Activated naive CD8-positive, alpha-beta T cell (primary cell): ENCODE data around the gene LIG1.

ENCODE experiments used
- H3K27ac Mint-ChIP-seq: one replicate; pipeline ENCODE4 v1.8.0; 2021; ENCODE audit warnings: mixed read lengths
- H3K27me3 Mint-ChIP-seq: one replicate; pipeline ENCODE4 v1.8.0; 2021; ENCODE audit warnings: mixed read lengths
- H3K36me3 Mint-ChIP-seq: one replicate; pipeline ENCODE4 v1.8.0; 2021; ENCODE audit warnings: mixed read lengths
- H3K4me1 Mint-ChIP-seq: one replicate; pipeline ENCODE4 v1.8.0; 2021; ENCODE audit warnings: low read depth, mixed read lengths
- H3K4me3 Mint-ChIP-seq: one replicate; pipeline ENCODE4 v1.8.0; 2021; ENCODE audit warnings: mild to moderate bottlenecking, mixed read lengths
- H3K9me3 Mint-ChIP-seq: one replicate; pipeline ENCODE4 v1.8.0; 2021; ENCODE audit warnings: low read depth, mixed read lengths

LIG1 gene

GRCh38 chr19:48158210-48158790, 11.8 kb downstream of the LIG1 start:
- H3K36me3 Mint-ChIP-seq: peaks cover 9% of the 10 kb centered on the region

GRCh38 chr19:48154003-48154402, 16.1 kb downstream of the LIG1 start:
- H3K36me3 Mint-ChIP-seq: peaks cover 5% of the 10 kb centered on the region
- H3K27me3 Mint-ChIP-seq: no peaks in the 10 kb centered on the region
- H3K4me3 Mint-ChIP-seq: no peak overlapping the region
- H3K27ac Mint-ChIP-seq: no peak overlapping the region
- H3K9me3 Mint-ChIP-seq: no peaks in the 10 kb centered on the region
- H3K4me1 Mint-ChIP-seq: no peaks in the 10 kb centered on the region

More at GRCh38 chr19:48158210-48158790, 11.8 kb downstream of the LIG1 start:
- Mint-ChIP-seq H3K27me3 (no peaks in the 10 kb centered on the region), H3K4me1 (no peaks in the 10 kb centered on the region), H3K27ac (no peak overlapping the region), H3K4me3 (no peak overlapping the region), H3K9me3 (no peaks in the 10 kb centered on the region)

DNA sequence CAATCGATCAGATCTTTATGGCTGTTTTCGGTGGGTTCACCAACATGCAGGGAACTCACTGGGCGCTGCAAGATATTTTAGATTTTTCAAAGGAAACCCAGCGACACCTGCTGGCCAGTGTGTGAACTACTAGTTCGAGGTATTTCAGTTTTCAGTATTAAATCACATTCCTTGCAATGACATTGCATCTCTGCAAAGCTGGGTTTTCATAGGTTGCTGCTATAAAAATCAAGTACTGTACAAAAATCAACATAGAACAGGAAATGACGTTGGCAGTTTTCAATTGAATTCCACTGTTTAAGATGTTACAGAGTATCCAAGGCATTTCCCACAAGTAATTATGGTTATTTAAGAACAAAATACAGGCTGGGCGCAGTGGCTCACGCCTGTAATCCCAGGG, 17.6 kb downstream of the LIG1 start:
- no peaks in the 10 kb centered on the region for H3K9me3 Mint-ChIP-seq
- H3K27me3 Mint-ChIP-seq: no peaks in the 10 kb centered on the region
- H3K27ac Mint-ChIP-seq: no peak overlapping the region
- H3K36me3 Mint-ChIP-seq: peaks cover 7% of the 10 kb centered on the region
- no peak overlapping the region for H3K4me3 Mint-ChIP-seq
- no peaks in the 10 kb centered on the region for H3K4me1 Mint-ChIP-seq

DNA sequence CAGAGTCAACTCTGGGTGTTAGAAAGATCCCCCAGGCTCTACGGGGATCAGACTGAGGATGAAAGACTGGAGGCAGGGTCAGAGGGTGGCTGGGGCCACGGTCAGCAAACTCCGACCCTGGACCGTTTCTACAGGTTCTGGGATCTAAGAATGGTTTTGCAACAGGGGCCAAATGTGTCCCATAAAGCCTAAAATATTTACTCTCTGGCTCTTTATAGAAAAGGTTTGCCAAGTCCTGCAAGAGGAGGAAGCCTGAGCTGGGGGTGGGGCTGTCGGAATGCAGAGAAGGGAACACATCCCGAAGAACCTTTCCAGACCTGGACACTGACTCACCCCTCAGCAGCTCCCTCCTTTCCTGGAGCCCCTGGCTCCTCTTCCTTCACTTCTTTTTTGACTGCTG, 20.7 kb downstream of the LIG1 start:
- Mint-ChIP-seq H3K27me3 (no peaks in the 10 kb centered on the region), H3K4me1 (no peaks in the 10 kb centered on the region), H3K36me3 (peaks cover 8% of the 10 kb centered on the region), H3K4me3 (no peak overlapping the region), H3K27ac (no peak overlapping the region), H3K9me3 (no peaks in the 10 kb centered on the region)

DNA sequence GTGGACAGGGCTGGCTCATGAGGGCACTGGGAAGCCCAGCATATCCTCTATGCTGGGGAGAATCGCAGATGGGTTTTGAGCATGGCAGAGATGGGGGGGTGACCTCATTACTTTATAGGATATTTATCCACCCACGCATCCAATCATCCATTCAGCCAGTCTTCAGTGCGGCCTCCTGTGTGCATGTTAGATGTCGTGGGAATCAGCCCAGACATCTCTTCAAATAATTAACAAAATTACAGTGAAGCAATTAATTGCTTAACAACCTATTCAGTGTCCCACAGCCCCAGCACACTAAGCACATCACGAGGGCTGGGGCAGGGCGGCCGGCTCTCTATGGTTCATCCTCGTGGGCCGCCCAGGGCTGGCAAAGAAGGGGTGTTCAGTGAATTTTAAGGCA, 21.6 kb downstream of the LIG1 start:
- Mint-ChIP-seq H3K27ac (no peak overlapping the region), H3K36me3 (peaks cover 12% of the 10 kb centered on the region), H3K4me3 (no peak overlapping the region), H3K9me3 (no peaks in the 10 kb centered on the region), H3K4me1 (no peaks in the 10 kb centered on the region), H3K27me3 (no peaks in the 10 kb centered on the region)

- Mint-ChIP-seq H3K27ac (no peak overlapping the region), H3K36me3 (peaks cover 15% of the 10 kb centered on the region), H3K27me3 (no peaks in the 10 kb centered on the region), H3K9me3 (no peaks in the 10 kb centered on the region), H3K4me3 (no peak overlapping the region), H3K4me1 (no peaks in the 10 kb centered on the region)
Measured at GRCh38 chr19:48147597-48148175, 22.5 kb downstream of the LIG1 start.

DNA sequence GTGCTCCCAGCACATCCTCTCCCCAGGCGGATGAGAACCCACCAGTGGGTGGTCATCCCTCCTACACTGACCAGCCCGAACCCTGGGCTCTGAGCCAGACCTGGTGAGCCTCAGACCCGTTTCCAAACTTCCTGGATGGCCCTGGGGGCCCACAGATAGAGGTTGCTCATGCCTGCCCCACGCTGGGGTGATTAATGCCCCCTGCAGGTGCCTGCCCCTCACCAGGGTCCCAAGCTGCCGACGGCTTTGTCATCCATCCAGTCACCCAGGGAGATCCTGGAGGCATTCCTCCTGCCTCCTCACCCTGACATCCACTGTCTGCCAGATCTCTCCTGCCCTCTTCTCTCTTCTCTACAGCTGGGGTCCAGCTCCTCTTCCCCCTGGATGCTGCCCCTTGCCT, 31.1 kb downstream of the LIG1 start:
- Mint-ChIP-seq H3K27ac (no peak overlapping the region), H3K4me3 (no peak overlapping the region), H3K36me3 (peaks cover 10% of the 10 kb centered on the region), H3K9me3 (no peaks in the 10 kb centered on the region), H3K27me3 (no peaks in the 10 kb centered on the region), H3K4me1 (no peaks in the 10 kb centered on the region)

DNA sequence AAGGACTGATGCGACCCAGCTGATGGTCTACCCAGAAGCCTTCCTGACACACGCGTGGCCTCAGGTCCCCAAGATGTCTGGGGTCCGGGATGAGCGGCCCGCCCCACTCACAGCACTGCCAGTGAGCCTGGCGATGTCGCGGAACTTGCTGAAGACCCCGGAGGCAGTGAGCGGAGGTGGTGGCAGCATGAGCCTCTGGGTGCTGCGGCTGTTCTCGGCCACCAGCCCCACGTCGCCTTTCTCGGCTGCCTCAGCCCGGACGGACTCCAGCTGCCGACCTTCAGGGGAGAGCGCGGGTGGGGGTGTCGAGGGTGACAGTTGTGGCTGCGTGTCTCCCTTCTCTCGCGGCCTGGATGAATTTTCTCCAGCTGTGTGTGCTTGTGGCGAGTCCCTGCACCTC, 32.7 kb downstream of the LIG1 start:
- Mint-ChIP-seq H3K27ac (no peak overlapping the region), H3K36me3 (peaks cover 4% of the 10 kb centered on the region), H3K4me1 (no peaks in the 10 kb centered on the region), H3K27me3 (no peaks in the 10 kb centered on the region), H3K9me3 (no peaks in the 10 kb centered on the region), H3K4me3 (no peak overlapping the region)

GRCh38 chr19:48136547-48136946, 33.6 kb downstream of the LIG1 start:
- Mint-ChIP-seq H3K9me3 (no peaks in the 10 kb centered on the region), H3K4me1 (no peaks in the 10 kb centered on the region), H3K4me3 (no peak overlapping the region), H3K36me3 (peaks cover 4% of the 10 kb centered on the region), H3K27me3 (no peaks in the 10 kb centered on the region), H3K27ac (no peak overlapping the region)

DNA sequence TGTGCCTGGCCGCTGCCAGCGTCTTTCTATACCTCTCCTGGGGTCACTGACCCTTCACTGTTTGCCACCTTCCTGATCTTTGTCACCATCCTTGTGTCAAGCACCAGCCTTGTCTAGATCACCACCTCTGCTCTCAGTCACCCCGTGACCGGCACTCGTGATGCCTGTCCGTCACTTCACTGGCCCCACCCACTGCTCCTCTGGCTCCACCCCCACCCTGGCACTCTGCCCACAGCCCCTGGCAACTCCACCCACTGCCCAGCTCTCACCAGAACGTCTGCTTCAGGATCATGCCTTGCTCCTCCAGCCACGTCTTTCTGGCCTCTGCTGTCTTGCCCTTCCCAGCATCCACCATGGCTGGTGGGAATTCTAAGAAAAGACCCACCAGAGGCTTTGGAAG, 34.7 kb downstream of the LIG1 start:
- H3K27me3 Mint-ChIP-seq: no peaks in the 10 kb centered on the region
- peaks cover 10% of the 10 kb centered on the region for H3K36me3 Mint-ChIP-seq
- no peak overlapping the region for H3K4me3 Mint-ChIP-seq
- no peaks in the 10 kb centered on the region for H3K4me1 Mint-ChIP-seq
- no peaks in the 10 kb centered on the region for H3K9me3 Mint-ChIP-seq
- no peak overlapping the region for H3K27ac Mint-ChIP-seq

GRCh38 chr19:48133094-48133493, 37.0 kb downstream of the LIG1 start:
- Mint-ChIP-seq H3K4me1 (no peaks in the 10 kb centered on the region), H3K27ac (no peak overlapping the region), H3K4me3 (no peak overlapping the region), H3K9me3 (no peaks in the 10 kb centered on the region), H3K27me3 (no peaks in the 10 kb centered on the region), H3K36me3 (peaks cover 12% of the 10 kb centered on the region)

DNA sequence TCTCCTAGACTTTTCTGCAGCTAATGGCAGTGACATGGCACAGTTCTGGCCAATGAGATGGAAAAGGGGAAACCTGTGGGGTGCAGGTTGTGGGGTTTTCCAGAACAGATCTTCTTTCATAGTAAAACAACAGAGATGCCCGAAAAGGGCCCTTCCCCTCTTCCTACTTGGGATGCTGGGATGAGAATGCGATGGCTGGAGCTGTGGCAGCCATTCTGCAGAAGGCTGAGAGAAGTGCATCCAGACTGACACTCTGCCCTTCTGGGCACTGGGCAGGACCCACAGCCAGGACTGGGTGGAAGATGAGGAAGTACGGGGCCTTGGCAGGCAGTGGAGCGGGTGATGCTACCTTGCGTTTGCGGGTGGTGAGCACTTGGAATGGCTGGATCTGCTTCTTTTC, 42.6 kb downstream of the LIG1 start:
- Mint-ChIP-seq H3K36me3 (peaks cover 26% of the 10 kb centered on the region), H3K27ac (no peak overlapping the region), H3K9me3 (peaks cover 4% of the 10 kb centered on the region)

DNA sequence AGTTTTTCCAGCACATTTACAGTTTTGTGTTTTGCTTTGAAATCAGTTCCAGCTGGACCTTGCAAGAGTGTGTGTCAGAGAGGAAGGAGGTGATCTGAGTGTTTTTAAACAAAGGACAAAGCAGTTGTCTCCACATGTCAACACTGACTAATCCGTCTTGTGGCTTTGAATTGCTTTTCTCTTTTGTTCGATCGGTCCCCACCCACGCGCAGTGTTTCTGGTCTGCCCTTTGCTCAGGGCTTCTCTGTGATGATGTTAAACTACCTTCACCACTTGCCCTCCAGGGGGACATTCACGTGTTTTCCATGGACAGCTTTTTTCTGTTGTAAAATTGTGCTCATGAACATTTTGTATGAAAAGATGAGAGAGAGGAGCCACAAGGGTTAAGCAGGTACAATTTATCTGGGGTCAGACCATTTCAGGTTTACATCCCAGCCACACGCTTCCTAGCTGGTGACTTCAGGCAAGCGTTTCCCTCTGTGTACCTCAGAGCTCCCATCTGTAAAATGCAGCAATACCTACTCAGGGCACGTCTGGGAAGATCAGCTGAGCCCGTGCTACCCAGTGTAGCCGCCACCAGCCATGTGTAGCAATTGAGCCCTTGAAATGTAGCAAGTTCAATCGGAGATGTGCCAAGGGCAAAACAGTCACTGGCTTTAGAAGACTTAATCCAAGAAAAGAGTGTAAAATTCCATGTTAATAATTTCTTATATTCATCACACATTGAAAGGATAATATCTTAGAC, 46.1 kb downstream of the LIG1 start:
- peaks cover 30% of the 10 kb centered on the region for H3K36me3 Mint-ChIP-seq
- H3K4me3 Mint-ChIP-seq: no peak overlapping the region
- peaks cover 4% of the 10 kb centered on the region for H3K9me3 Mint-ChIP-seq
- H3K27me3 Mint-ChIP-seq: no peaks in the 10 kb centered on the region
- H3K4me1 Mint-ChIP-seq: peaks cover 4% of the 10 kb centered on the region
- H3K27ac Mint-ChIP-seq: no peak overlapping the region

More for the DNA sequence above, 42.6 kb downstream of the LIG1 start:
- Mint-ChIP-seq H3K27me3 (no peaks in the 10 kb centered on the region), H3K4me3 (no peak overlapping the region), H3K4me1 (peaks cover 4% of the 10 kb centered on the region)

GRCh38 chr19:48122421-48122820, 47.7 kb downstream of the LIG1 start:
- no peak overlapping the region for H3K27ac Mint-ChIP-seq
- H3K4me3 Mint-ChIP-seq: no peak overlapping the region
- H3K4me1 Mint-ChIP-seq: peaks cover 8% of the 10 kb centered on the region
- H3K27me3 Mint-ChIP-seq: no peaks in the 10 kb centered on the region
- no peaks in the 10 kb centered on the region for H3K9me3 Mint-ChIP-seq
- H3K36me3 Mint-ChIP-seq: peaks cover 18% of the 10 kb centered on the region

- Mint-ChIP-seq H3K4me3 (no peak overlapping the region), H3K9me3 (no peaks in the 10 kb centered on the region), H3K27ac (no peak overlapping the region), H3K27me3 (no peaks in the 10 kb centered on the region), H3K4me1 (peaks cover 8% of the 10 kb centered on the region), H3K36me3 (peaks cover 15% of the 10 kb centered on the region)
Measured at GRCh38 chr19:48121909-48122371, 48.2 kb downstream of the LIG1 start.
